Ishikawa (cell line): Measurements from ENCODE around the gene TMEM270.

Experiments
- CEBPB ChIP-seq: IDR thresholded peaks from 2 replicates; pipeline ENCODE4 v1.6.1; 2012
- CREB1 ChIP-seq: IDR thresholded peaks from 2 replicates; pipeline ENCODE4 v1.6.1; 2012; ENCODE audit warnings: low read depth
- EGR1 ChIP-seq: IDR thresholded peaks from 2 replicates; pipeline ENCODE4 v1.6.1; 2012
- EP300 ChIP-seq: IDR thresholded peaks from 2 replicates; pipeline ENCODE4 v1.6.1; 2012; ENCODE audit warnings: borderline replicate concordance
- FOXM1 ChIP-seq: IDR thresholded peaks from 2 replicates; pipeline ENCODE4 v1.6.1; 2012; ENCODE audit warnings: low read depth, borderline replicate concordance
- MAX ChIP-seq: IDR thresholded peaks from 2 replicates; pipeline ENCODE4 v1.6.1; 2012
- NFIC ChIP-seq: IDR thresholded peaks from 2 replicates; pipeline ENCODE4 v1.6.1; 2012
- RAD21 ChIP-seq: IDR thresholded peaks from 2 replicates; pipeline ENCODE4 v1.6.1; 2012; ENCODE audit warnings: low read depth
- TAF1 ChIP-seq: IDR thresholded peaks from 2 replicates; pipeline ENCODE4 v1.6.1; 2012; ENCODE audit warnings: low read depth, mild to moderate bottlenecking
- TCF12 ChIP-seq: IDR thresholded peaks from 2 replicates; pipeline ENCODE4 v1.6.1; 2012; ENCODE audit warnings: low read depth
- TEAD4 ChIP-seq: IDR thresholded peaks from 2 replicates; pipeline ENCODE4 v1.6.1; 2012
- YY1 ChIP-seq: IDR thresholded peaks from 2 replicates; pipeline ENCODE4 v1.6.1; 2012; ENCODE audit warnings: low read depth
- ZBTB7A ChIP-seq: IDR thresholded peaks from 2 replicates; pipeline ENCODE4 v1.6.1; 2012; ENCODE audit warnings: low read depth
- TF ChIP-seq, protein P1 (sequence below): IDR thresholded peaks from 2 replicates; pipeline ENCODE4 v1.6.1; 2012
- TF ChIP-seq, protein P2 (sequence below): IDR thresholded peaks from 2 replicates; pipeline ENCODE4 v1.6.1; 2012; ENCODE audit warnings: low read depth, mild to moderate bottlenecking

Gene TMEM270

DNA sequence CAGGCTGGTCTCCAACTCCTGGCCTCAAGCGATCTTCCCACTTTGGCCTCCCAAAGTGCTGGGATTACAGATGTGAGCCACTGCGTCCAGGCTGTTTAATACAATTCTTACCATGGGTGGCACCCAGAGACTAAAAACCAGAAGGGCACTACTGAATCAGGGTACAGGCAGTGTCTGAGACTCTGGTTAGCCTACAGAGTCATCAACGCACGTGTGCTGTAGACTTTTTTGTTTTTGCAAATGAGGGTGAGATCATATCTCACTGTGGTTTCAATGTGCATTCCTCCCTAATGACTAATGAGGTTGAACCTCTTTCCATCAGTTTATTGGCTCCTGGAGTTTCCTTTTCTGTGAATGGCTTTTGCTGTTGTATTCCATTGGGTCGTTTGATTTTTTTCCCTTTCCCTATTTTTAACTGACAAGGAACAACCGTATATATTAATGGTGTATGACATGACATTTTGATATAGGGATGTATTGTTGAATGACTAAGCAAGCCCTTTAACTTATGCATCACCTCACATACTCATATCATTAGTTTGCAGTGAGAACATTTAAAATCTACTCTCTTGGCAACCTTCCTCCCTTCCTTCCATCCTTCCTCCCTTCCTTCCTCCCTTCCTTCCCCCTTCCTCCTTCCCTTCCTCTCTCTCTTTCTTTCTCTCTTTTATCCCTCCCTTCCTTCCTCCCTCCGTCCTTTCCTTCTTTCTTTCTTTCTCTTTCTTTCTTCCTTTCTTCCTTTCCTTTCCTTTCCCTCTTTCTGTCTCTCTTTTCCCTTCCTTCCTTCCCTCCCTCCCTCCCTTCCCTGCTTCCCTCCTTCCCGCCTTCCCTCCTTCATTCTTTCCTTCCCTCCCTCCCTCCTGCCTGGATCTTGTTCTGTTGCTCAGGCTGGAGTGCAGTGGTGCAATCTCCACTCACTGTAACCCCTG lies 9.3 kb upstream of the TMEM270 start:
- TF ChIP-seq, protein P1, sequence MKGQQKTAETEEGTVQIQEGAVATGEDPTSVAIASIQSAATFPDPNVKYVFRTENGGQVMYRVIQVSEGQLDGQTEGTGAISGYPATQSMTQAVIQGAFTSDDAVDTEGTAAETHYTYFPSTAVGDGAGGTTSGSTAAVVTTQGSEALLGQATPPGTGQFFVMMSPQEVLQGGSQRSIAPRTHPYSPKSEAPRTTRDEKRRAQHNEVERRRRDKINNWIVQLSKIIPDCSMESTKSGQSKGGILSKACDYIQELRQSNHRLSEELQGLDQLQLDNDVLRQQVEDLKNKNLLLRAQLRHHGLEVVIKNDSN, result peak; percentile 61; the same call in 1 of the 2 replicates
- TF ChIP-seq TAF1 (no peak), MAX (peak; percentile 93), FOXM1 (peak; percentile 94), NFIC (peak; percentile 62), CREB1 (0 out of 2 replicates have a peak, but pooled peaks have one; percentile 32), RAD21 (peak; percentile 32; the same call in 1 of the 2 replicates), CEBPB (peak; percentile 30; the same call in 1 of the 2 replicates), TCF12 (peak; percentile 81), TEAD4 (peak; percentile 92), EP300 (peak; percentile 87), YY1 (no peak)
- TF ChIP-seq, protein P2, sequence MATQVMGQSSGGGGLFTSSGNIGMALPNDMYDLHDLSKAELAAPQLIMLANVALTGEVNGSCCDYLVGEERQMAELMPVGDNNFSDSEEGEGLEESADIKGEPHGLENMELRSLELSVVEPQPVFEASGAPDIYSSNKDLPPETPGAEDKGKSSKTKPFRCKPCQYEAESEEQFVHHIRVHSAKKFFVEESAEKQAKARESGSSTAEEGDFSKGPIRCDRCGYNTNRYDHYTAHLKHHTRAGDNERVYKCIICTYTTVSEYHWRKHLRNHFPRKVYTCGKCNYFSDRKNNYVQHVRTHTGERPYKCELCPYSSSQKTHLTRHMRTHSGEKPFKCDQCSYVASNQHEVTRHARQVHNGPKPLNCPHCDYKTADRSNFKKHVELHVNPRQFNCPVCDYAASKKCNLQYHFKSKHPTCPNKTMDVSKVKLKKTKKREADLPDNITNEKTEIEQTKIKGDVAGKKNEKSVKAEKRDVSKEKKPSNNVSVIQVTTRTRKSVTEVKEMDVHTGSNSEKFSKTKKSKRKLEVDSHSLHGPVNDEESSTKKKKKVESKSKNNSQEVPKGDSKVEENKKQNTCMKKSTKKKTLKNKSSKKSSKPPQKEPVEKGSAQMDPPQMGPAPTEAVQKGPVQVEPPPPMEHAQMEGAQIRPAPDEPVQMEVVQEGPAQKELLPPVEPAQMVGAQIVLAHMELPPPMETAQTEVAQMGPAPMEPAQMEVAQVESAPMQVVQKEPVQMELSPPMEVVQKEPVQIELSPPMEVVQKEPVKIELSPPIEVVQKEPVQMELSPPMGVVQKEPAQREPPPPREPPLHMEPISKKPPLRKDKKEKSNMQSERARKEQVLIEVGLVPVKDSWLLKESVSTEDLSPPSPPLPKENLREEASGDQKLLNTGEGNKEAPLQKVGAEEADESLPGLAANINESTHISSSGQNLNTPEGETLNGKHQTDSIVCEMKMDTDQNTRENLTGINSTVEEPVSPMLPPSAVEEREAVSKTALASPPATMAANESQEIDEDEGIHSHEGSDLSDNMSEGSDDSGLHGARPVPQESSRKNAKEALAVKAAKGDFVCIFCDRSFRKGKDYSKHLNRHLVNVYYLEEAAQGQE, result no peak

GRCh38 chr7:73852500-73852899 lies 8.5 kb upstream of the TMEM270 start:
- no peak for TF ChIP-seq MAX
- TF ChIP-seq, protein P2, result no peak
- TF ChIP-seq FOXM1, result no peak
- TF ChIP-seq NFIC, result no peak
- TF ChIP-seq EP300, result no peak
- TF ChIP-seq, protein P1, result no peak
- TF ChIP-seq CREB1, result no peak
- TF ChIP-seq TCF12, result no peak
- no peak for TF ChIP-seq CEBPB
- no peak for TF ChIP-seq TAF1
- no peak for TF ChIP-seq ZBTB7A
- TF ChIP-seq TEAD4, result no peak
- TF ChIP-seq RAD21, result no peak
- no peak for TF ChIP-seq EGR1
- no peak for TF ChIP-seq YY1

DNA sequence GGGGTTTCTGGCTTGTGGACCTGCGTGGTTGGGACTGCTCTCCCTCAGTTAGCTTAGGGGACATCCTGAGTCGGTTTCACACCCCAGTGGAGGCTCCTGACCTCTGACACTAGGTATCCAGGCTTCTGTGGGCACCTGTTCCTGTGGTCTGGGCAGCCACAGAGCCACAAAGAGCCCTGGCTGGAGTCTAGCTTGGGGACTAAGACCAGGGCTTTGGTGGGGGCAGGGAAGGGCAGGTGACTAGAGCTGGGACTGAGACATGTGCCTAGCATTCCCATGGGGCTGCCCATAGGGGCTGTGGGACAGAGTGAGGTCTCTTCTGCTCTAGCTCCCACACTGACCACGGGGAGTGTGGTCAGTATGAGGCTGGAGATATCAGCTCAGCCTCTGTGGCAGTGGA lies 4.0 kb upstream of the TMEM270 start:
- TF ChIP-seq TAF1 (no peak), TCF12 (no peak), ZBTB7A (no peak), YY1 (no peak), NFIC (no peak), RAD21 (no peak), EGR1 (no peak), TEAD4 (no peak), MAX (no peak), FOXM1 (no peak), EP300 (no peak)
- TF ChIP-seq, protein P2, result no peak
- TF ChIP-seq, protein P1, result no peak
